Stimulated activated CD4-positive, alpha-beta T cell treated with anti-CD3 and anti-CD28 coated beads, Interleukin-2, amount 100 ng/mL, for 4 hours (primary cell): ENCODE measurements around the gene RPS28.
"Not testable (repeated sequence)": the region's sequence is repeated elsewhere in the genome, so short reads cannot be mapped to it uniquely, and the experiment has no call there.

Source experiments
- DNase-seq: peaks from one replicate; pipeline ENCODE4 v3.0.0-alpha.2; 2020; ENCODE audit warnings: low read depth

The RPS28 gene

GRCh38 chr19:8320564-8321066 is 681 bp upstream of the RPS28 start:
- DNase-seq, result no peak

GRCh38 chr19:8321986-8322637 is 816 bp downstream of the RPS28 start:
- DNase-seq, result no peak

- DNase-seq, result no peak
Measured at GRCh38 chr19:8322638-8322997, 1.3 kb downstream of the RPS28 start.

- DNase-seq, result no peak
Measured at GRCh38 chr19:8323781-8324185, 2.5 kb downstream of the RPS28 start.

- no peak for DNase-seq
Measured at GRCh38 chr19:8324186-8325050, 3.1 kb downstream of the RPS28 start.

- no peak for DNase-seq
Measured at GRCh38 chr19:8325454-8325853, 4.2 kb downstream of the RPS28 start.

- DNase-seq, result no peak
Measured at GRCh38 chr19:8329996-8330395, 8.7 kb downstream of the RPS28 start.

GRCh38 chr19:8331263-8331845 is 10.1 kb downstream of the RPS28 start:
- DNase-seq, result no peak

- no peak for DNase-seq
Measured at GRCh38 chr19:8332976-8333766, 11.9 kb downstream of the RPS28 start.

- DNase-seq, result no peak
Measured at GRCh38 chr19:8333767-8334457, 12.6 kb downstream of the RPS28 start.

- no peak for DNase-seq
Measured at GRCh38 chr19:8334458-8335342, 13.4 kb downstream of the RPS28 start.

- DNase-seq, result no peak
Measured at GRCh38 chr19:8335343-8336071, 14.2 kb downstream of the RPS28 start.

GRCh38 chr19:8336072-8336569 is 14.8 kb downstream of the RPS28 start:
- DNase-seq, result no peak

GRCh38 chr19:8336660-8337059 is 15.4 kb downstream of the RPS28 start:
- no peak for DNase-seq

GRCh38 chr19:8337728-8338127 is 16.4 kb downstream of the RPS28 start:
- no peak for DNase-seq

- DNase-seq, result no peak
Measured at GRCh38 chr19:8338835-8339234, 17.5 kb downstream of the RPS28 start.

- DNase-seq, result no peak
Measured at GRCh38 chr19:8340341-8341096, 19.2 kb downstream of the RPS28 start.

- DNase-seq, result not testable (repeated sequence)
Measured at GRCh38 chr19:8341504-8341903, 20.2 kb downstream of the RPS28 start.

- DNase-seq, result no peak
Measured at GRCh38 chr19:8342316-8342683, 21.0 kb downstream of the RPS28 start.
